Ecto neural progenitor cell (in vitro differentiated cells): Measurements from ENCODE around the gene HARS1.
A peak's percentile ranks its signal among the peaks of the same experiment; 100 is the strongest.
"Not testable (repeated sequence)": the region's sequence is repeated elsewhere in the genome, so short reads cannot be mapped to it uniquely, and the experiment has no call there.

Experiments used
- DNase-seq: peaks from one replicate; pipeline ENCODE4 v3.0.0-alpha.2; 2018; ENCODE audit warnings: low spot score

HARS1 gene, protein sequence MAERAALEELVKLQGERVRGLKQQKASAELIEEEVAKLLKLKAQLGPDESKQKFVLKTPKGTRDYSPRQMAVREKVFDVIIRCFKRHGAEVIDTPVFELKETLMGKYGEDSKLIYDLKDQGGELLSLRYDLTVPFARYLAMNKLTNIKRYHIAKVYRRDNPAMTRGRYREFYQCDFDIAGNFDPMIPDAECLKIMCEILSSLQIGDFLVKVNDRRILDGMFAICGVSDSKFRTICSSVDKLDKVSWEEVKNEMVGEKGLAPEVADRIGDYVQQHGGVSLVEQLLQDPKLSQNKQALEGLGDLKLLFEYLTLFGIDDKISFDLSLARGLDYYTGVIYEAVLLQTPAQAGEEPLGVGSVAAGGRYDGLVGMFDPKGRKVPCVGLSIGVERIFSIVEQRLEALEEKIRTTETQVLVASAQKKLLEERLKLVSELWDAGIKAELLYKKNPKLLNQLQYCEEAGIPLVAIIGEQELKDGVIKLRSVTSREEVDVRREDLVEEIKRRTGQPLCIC

DNA sequence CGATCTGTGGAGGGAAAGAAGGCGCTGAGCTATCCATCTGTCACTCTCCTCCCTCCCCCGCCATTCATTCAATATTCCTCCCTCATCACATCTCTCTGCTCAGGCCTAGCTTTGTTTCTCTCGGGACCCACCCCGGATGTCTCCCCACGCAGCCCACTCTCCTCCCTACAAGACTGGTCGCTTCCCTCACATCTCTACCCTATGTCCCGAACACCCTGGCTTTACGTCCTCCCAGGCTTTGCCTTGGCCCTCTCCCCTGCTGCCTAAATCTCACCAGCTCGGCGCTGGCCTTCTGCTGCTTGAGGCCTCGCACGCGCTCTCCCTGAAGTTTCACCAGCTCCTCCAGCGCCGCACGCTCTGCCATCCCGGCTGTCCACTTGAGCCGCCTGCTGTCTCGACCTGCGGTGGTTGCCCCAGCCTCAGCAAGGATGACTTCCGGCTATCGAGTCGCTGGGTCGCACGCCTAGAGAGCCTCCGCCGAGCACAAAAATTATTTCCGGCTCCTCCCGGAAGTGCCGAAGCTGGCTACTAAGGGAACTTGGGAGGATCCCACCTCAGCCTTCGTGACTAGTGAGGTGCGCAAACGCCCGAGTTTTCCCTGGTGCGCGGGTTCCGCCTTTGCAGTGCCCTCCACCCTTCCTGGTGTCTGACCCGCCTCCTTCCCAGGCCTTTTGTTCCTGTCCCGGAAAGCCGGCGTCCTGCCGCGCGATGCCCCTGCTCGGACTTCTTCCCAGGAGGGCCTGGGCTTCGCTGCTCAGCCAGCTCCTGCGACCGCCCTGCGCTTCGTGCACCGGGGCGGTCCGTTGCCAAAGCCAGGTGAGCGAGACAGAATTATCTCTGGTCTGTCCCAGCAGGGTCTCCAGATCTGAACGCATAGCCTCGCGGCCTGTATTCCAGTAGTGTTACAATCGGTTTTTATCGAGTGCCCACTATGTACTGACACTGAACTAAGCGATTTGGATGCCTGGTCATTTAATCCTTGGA, at the start of gene HARS1, which contains the start of gene HARS2:
Gene HARS1, minus strand, starts transcription at position 430 of the 984 bp plus-strand sequence. Its CDS starts 66 bp downstream, at position 364.
Gene HARS2, plus strand, starts transcription at position 515 of the 984 bp plus-strand sequence. Its CDS starts 194 bp downstream, at position 709.
- peak; percentile 91 for DNase-seq

DNA sequence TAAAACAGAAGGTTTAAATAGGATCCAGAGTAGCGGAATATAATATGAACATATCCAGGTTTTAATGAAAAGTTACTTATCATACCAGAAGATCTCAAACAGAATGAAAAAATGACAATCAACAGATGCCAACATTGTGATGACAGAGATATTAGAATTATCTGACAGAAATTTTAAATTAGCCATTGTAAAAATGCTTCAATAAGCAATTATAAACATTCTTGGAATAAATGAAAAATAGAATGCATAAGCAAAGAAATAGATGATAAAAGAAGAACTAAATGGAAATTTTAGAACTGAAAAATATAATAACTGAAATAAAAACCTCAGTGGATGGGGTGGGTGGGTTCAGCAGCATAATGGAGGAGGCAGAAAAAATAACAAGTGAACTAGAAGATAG, 46.3 kb upstream of the HARS1 start:
- no peak for DNase-seq

DNA sequence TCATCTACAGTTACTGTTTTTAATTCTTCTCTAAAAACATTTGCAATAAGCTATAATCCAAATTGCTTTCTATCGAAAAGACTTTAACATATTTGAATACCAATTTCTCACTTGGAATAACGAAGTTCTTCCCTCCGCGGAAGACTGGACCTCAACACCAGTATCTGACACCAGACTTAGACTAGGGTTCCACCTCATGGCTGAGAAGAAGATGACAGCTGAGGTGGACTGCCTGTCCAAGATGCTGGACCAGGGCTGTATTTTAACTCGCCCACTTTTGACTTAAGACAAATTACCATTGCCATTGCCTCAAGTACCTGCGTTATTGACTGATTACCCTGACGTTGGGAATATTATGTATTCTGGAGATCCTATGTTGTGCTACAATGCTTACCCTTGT, 43.2 kb upstream of the HARS1 start:
- no peak for DNase-seq

DNA sequence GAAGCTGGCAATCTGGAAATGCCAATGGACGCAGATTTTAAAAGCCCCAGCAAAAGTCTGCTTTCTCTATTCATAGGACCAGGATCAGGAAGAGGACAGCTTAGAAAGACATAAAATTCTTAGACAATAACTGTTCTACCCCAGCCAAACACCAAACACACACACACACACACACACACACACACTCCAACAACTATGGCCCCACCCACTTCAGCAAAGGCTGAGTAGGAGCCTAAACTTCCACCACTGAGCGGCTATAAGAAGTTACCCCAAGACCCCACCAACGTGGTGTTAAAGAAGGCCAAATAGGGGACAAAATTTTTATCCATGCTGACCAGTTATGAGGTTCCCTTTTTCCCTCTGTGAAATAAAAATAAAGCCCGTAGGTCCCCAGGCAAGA, 41.9 kb upstream of the HARS1 start:
- DNase-seq: no peak

DNA sequence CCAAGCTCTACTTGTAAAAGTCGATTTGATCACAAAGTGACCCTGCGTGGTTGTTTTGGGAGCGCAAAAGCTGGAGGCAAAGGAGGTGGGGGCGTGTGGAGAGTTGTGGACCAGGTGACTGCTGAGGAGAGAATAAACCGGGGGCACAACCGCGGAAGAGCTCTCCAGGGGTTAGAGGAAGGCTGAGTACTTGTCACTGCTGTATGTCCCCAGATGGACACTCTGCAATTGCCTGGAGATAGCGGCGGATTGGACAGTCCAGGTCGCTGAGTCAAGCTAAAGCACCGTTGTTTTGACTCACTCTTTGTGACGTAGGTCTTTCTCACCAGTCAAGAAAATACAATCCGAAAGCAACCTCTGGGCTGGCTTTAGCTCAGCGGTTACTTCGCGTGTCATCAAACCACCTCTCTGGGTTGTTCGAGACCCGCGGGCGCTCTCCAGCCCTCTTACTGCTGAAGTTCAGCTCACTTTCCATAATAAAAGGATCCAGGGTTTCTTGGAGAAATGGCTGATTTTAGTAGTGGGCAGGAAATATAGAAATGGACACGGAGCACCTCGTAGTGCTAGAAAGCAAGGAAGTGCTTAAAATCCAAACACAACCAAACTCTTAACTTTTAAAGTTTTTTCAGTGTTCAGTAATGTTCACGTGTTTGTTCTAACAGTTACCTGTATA, 34.8 kb upstream of the HARS1 start:
- DNase-seq: peak; percentile 84

DNA sequence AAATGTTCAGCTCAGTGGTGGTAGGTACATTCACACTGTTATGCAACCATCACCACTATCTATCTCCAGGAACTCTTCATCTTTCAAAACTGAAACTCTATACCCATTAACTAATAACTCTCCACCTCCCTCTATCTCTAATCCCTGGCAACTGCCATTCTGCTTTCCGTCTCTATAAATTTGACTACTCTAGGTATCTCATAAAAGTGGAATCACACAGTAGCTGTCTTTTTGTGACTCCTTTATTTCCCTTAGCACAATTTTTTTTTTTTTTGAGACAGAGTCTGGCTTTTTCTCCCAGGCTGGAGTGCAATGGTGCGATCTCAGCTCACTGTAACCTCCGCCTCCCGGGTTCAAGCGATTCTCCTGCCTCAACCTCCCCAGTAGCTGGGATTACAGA, 30.2 kb upstream of the HARS1 start:
- not testable (repeated sequence) for DNase-seq

DNA sequence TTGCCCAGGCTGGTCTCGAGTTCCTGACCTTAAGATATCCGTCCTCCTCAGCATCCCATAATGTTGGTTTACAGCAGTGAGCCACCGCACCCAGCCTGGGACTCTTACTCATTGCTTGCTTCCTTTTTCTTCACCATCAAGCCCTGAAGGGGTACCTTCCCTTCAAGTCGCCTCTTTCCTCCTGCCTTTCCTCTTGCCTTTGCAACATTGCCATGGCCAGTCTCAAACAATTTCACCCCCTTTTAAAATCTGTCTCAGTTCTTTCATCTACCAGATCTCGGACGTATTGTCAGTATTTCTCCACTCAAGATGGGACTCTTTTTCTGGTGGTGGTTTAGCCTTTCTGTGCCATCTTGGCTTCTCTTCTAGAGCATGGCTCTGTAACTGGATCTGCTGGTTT, 29.6 kb upstream of the HARS1 start:
- not testable (repeated sequence) for DNase-seq

DNA sequence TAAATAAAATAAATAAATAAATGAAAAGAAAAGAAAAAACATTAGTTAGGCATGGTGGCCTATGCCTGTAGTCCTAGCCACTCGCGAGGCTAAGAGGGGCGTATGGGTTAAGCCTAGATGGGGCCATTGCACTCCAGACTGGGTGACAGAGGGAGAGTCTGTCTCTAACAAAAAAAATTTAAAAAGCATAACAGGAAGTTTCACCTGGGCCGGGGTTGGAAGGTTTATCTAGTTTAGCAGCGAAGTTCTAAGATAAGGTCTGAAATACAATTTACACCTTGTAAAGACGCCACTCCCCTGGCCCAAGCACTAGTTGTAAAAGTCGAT, 27.1 kb upstream of the HARS1 start:
- DNase-seq: no peak

DNA sequence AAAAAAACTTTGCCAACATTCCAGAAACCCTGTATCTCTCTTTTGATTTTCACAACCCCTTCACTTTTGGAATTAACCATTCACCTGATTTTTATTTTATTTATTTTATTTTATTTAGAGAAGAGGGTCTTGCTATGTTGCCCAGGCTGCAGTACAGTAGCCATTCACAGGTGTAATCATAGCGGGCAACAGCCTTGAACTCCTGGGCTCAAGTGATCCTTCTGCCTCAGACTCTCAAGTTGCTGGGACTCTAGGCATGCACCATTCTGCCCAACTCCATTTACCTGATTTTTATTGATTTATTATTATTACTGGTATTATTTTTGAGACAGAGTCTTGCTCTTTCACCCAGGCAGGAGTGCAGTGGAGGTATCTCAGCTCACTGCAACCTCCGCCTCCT, 25.1 kb upstream of the HARS1 start:
- not testable (repeated sequence) for DNase-seq

DNA sequence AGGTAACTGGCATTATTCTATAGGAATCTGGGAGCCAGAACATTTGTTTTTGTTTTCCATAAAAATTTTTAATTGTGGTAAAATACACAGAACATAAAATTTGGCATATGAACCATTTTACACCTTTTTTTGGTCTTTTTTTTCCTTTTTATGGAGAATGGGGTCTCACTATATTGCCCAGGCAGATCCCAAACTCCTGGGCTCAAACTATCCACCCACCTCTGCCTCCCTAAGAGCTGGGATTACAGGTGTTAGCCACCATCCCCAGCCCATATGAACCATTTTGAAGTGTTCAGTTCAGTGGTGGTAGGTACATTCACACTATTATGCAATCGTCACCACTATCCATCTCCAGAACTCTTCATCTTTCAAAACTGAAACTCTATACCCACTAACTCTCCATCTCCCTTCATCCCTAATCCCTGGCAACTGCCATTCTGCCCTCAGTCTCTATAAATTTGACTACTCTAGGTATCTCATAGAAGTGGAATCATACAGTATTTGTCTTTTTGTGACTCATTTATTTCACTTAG, 22.5 kb upstream of the HARS1 start:
- no peak for DNase-seq

DNA sequence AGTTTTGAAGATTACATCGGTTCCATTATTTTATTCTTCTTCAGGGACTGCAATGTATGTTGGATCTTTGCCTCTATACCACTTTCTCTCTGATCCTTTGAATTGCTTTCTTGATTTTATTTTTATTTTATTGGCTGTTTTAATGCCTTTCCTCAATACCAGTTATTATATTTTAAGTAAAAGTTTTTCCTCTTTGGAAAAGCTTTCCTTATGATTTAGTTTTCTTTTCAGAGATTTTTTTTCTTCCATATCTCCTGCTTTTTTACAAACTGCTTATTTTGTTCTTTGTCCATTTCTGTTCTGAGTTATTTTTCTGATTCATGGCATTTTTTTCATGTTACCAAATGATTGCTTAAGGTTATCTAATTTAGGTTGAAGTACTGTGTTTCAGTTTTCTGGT, 20.6 kb upstream of the HARS1 start:
- DNase-seq: no peak

DNA sequence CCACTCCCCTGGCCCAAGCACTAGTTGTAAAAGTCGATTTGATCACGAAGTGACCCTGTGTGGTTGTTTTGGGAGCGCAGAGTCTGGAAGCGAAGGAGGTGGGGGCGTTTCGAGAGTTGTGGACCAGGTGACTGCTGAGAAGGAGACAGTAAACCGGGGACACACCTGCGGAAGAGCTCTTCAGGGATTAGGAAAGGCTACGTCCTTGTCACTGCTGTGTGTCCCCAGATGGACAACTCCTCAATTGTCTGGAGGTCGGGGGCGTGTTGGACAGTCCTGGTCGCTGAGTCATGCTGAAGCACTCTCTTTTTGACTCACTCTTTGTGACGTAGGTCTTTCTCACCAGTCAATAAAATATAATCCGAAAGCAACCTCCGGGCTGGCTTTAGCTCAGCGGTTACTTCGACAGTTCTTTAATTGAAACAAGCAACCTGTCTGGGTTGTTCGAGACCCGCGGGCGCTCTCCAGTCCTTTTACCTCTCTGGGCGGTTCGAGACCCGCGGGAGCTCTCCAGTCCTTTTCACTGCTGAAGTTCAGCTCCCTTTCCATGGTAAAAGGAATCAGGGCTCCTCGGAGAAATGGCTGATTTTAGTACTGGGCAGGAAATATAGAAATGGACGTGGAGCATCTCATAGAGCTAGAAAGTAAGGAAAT, 19.9 kb upstream of the HARS1 start:
- DNase-seq: peak; percentile 79

DNA sequence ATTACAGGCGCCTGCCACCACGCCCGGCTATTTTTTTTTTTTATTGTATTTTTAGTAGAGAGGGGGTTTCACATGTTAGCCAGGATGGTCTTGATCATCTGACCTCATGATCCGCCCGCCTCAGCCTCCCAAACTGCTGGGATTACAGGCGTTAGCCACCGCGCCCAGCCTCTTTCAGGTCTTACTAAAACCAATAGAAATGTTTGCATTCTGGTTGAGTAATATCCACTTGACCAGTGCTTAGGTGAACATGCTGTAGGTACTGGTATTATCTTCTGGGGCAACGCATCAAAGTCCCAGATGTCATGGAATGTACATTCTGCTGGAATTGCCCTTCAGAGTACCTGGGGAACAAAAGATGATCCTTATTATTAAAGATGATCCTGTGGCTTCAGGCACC, 17.6 kb upstream of the HARS1 start:
- not testable (repeated sequence) for DNase-seq

DNA sequence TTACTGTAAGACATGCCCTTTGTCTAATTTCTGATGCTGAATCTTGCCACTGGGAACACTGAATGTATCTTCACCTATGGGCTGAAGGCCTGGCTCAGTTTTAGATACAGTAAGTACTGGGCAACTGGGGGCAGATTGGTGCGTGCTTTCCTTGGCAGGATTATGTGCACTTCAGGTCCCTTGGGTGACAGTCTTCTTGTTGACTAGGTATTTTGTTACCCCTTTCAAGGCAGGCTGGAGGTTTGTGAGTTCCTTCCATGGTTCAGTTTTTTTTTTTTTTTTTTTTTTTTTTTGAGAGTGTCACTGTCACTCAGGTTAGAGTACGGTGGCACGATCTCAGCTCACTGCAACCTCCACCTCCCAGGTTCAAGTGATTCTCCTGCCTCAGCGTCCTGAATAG, 16.6 kb upstream of the HARS1 start:
- DNase-seq: no peak

DNA sequence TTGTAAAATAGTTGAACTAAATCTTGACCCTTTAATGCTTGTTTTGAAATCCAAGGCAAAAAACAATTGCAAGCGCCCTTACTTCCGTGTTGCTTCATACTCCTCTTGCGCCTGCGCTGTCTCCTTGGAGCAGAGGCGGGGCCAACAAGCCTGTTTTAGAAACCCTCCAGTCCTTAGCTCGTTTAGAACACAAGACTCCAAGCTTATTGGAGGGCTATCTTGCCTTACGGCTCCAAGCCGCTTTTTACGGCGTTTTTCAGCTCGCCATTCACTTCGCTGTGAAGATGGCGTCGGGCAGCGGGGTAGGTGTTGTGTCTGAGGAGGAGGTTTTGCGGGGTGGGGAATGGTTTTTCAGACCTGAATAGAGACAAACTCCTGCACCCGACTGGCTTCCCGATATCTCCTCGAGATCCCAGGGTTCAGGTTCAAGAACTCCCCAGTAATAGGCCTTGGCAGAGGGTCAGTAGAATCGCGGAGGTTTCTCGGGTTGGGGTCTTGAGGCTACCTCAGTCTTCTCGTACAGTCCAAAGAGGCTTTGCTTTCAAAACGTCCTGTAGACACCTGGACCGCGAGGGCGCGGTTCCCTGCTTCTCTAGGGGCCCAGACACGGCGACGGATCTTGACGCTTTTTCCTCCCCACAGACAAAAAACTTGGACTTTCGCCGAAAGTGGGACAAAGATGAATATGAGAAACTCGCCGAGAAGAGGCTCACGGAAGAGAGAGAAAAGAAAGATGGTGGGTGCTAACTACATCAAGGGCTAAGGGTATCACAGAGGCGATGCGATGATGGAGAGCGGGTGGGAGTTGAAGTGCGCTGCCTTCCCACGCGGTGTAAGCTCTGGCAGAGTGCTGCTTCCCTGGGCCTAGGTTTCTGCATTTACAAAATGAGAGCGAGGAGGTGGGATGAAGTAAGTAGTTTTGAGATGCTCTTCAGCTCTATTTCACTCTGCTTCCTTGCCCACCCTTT, 9.3 kb upstream of the HARS1 start, which contains the start of gene ZMAT2:
Gene ZMAT2, plus strand, starts transcription at position 271 of the 968 bp plus-strand sequence. Its CDS starts 14 bp downstream, at position 285.
- peak; percentile 91 for DNase-seq

DNA sequence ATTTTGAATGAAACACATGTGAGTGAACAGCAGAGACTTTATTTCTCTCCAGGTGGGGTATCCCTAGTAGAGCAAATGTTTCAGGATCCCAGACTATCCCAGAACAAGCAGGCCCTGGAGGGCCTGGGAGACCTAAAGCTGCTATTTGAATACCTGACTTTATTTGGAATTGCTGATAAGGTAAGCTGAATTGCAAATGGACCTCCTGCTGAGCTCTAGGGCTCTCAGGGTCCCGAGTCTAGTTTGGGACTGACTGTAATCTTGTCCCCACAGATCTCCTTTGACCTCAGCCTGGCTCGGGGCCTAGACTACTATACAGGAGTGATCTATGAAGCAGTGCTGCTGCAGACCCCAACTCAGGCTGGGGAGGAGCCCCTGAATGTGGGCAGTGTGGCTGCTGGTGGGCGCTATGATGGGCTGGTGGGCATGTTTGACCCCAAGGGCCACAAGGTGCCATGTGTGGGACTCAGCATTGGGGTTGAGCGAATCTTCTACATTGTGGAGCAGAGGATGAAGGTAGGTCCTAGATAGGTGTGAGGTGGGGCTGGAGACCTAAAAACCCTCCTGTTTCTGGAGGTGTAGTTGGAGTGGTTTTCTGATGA, 5.8 kb upstream of the HARS1 start:
- DNase-seq: no peak

DNA sequence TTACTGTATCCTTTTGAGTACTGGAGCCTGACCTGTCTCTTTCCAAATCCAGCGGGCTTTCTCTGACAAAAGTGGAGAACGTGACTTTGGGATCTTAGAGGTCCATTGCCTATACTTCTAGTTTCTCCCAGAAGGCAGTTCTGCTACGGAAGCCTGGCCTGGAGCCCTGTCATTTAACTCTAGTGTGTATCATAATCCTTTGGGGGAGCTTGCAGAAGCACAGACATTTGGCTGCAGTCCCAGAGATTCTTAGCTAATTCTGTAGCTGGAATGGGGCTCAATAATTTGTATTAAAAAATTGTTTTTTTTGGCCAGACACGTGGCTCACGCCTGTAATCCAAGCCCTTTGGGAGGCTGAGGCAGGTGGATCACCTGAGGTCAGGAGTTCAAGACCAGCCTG, 3.1 kb upstream of the HARS1 start:
- no peak for DNase-seq

DNA sequence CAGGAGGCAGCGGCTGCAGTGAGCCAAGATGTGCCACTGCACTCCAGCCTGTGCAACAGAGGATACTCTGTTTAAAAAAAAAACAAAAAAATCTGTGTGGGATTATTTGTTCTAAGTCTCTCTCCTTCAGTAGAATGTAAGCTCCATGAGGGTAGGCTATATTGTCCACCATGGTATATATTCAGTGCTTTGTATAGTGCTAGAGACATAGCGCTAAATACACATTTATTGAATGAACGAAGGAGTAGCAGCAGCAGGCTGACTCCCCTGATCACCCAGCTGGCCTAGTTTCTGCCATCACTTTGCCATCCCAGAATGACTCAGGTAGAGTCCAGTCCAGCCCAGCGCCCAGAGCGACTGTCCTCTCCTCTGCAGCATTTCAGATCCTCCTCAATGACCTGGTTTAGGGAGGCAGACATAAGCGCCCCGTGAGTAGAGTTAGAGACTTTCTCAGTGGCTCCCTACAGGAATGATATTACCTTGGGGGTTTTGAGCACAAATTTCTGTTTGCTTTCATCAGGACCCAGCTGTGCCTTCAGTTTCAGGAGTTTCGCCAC, 716 bp downstream of the HARS1 start:
- DNase-seq: no peak

DNA sequence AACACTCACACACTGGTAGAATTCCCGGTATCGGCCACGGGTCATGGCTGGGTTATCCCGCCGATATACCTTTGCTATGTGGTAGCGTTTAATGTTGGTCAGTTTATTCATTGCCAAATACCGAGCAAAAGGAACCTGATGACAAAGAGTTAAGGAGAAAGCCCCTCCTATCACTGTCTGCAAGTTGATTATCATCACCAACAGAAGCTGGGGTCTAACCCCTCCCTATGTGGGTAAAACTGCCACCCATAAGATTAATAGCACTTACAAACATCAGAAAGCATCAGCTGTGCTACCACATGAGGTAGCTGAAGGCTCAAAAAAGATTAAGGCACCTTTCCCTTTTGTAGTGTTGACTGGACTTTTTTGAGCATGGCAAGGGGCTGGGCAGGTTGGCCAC, 12.2 kb downstream of the HARS1 start:
- DNase-seq: no peak
